H9 (cell line): ENCODE data around the gene MCL1. TPM values are rescaled to one million over a fixed set of nuclear protein-coding genes. Genes with fewer than 3 reads are reported as not detected.
"Not testable (repeated sequence)": the region's sequence is repeated elsewhere in the genome, so short reads cannot be mapped to it uniquely, and the experiment has no call there.

ENCODE experiments used
- DNase-seq: peaks from one replicate; pipeline ENCODE4 v3.0.0-alpha.2; 2017
- H2AFZ ChIP-seq: one replicate; pipeline ENCODE4 v1.6.1; 2013; ENCODE audit warnings: mild to moderate bottlenecking, low read length, control low read depth, moderate library complexity
- H2AK5ac ChIP-seq: 2 replicates; pipeline ENCODE4 v1.6.1; 2013; ENCODE audit warnings: low read length, control low read depth, mixed read lengths; ENCODE audit not compliant: insufficient read length
- H2BK120ac ChIP-seq: one replicate; pipeline ENCODE4 v1.6.1; 2013; ENCODE audit warnings: low read depth, mild to moderate bottlenecking, low read length, control low read depth, inconsistent platforms; ENCODE audit not compliant: poor library complexity, severe bottlenecking
- H2BK12ac ChIP-seq: 2 replicates; pipeline ENCODE4 v1.6.1; 2013; ENCODE audit warnings: low read length, control low read depth, mixed read lengths, low read depth; ENCODE audit not compliant: insufficient read length
- H2BK15ac ChIP-seq: 2 replicates; pipeline ENCODE4 v1.6.1; 2013; ENCODE audit warnings: low read depth, low read length, control low read depth
- H2BK20ac ChIP-seq: one replicate; pipeline ENCODE4 v1.6.1; 2013; ENCODE audit warnings: low read depth, mild to moderate bottlenecking, low read length, control low read depth, inconsistent platforms; ENCODE audit not compliant: poor library complexity, severe bottlenecking
- H2BK5ac ChIP-seq: 2 replicates; pipeline ENCODE4 v1.6.1; 2013; ENCODE audit warnings: low read length, control low read depth, mixed read lengths; ENCODE audit not compliant: insufficient read length
- H3K14ac ChIP-seq: 2 replicates; pipeline ENCODE4 v1.6.1; 2013; ENCODE audit warnings: low read length, control low read depth; ENCODE audit not compliant: insufficient read depth
- H3K18ac ChIP-seq: 2 replicates; pipeline ENCODE4 v1.6.1; 2013; ENCODE audit warnings: low read depth, mild to moderate bottlenecking, mixed read lengths, low read length, control low read depth; ENCODE audit not compliant: insufficient read length
- H3K23ac ChIP-seq: 2 replicates; pipeline ENCODE4 v1.6.1; 2013; ENCODE audit warnings: low read length, control low read depth, mixed read lengths, low read depth; ENCODE audit not compliant: insufficient read length
- H3K23me2 ChIP-seq: 2 replicates; pipeline ENCODE4 v1.6.1; 2013; ENCODE audit warnings: low read depth, mild to moderate bottlenecking, mixed read lengths, low read length, control low read depth; ENCODE audit not compliant: insufficient read length, poor library complexity, severe bottlenecking
- H3K27ac ChIP-seq: 2 replicates; pipeline ENCODE4 v1.5.1; 2013; ENCODE audit warnings: low read length, control low read depth, mixed read lengths, low read depth; ENCODE audit not compliant: insufficient read length
- H3K27me3 ChIP-seq: 2 replicates; pipeline ENCODE4 v1.6.1; 2013; ENCODE audit warnings: low read length, control low read depth, inconsistent platforms; ENCODE audit not compliant: insufficient read depth
- H3K4ac ChIP-seq: 2 replicates; pipeline ENCODE4 v1.6.1; 2013; ENCODE audit warnings: low read depth, mild to moderate bottlenecking, control low read depth, inconsistent platforms, low read length, moderate library complexity
- H3K4me1 ChIP-seq: 2 replicates; pipeline ENCODE4 v1.6.1; 2013; ENCODE audit warnings: low read length, control low read depth, inconsistent platforms; ENCODE audit not compliant: insufficient read depth
- H3K4me2 ChIP-seq: 2 replicates; pipeline ENCODE4 v1.6.1; 2013; ENCODE audit warnings: low read length, control low read depth, mixed read lengths; ENCODE audit not compliant: insufficient read length, insufficient read depth
- H3K56ac ChIP-seq: 2 replicates; pipeline ENCODE4 v1.6.1; 2013; ENCODE audit warnings: low read depth, mild to moderate bottlenecking, mixed read lengths, low read length, control low read depth; ENCODE audit not compliant: insufficient read length
- H3K79me1 ChIP-seq: 2 replicates; pipeline ENCODE4 v1.6.1; 2013; ENCODE audit warnings: low read depth, mild to moderate bottlenecking, moderate library complexity, low read length, control low read depth, inconsistent platforms; ENCODE audit not compliant: insufficient read depth, poor library complexity, severe bottlenecking
- H3K79me2 ChIP-seq: 2 replicates; pipeline ENCODE4 v1.6.1; 2013; ENCODE audit warnings: low read length, control low read depth, inconsistent platforms; ENCODE audit not compliant: insufficient read depth
- H3K9ac ChIP-seq: 2 replicates; pipeline ENCODE4 v1.6.1; 2013; ENCODE audit warnings: low read length, control low read depth, mixed read lengths; ENCODE audit not compliant: insufficient read length; ENCODE audit errors: extremely low read depth
- H3K9me3 ChIP-seq: one replicate; pipeline ENCODE4 v1.6.1; 2013; ENCODE audit warnings: low read depth, low read length, inconsistent platforms; ENCODE audit not compliant: control insufficient read depth
- H3T11ph ChIP-seq: one replicate; pipeline ENCODE4 v1.6.1; 2013; ENCODE audit warnings: mild to moderate bottlenecking, low read length, control low read depth, inconsistent platforms
- H4K20me1 ChIP-seq: one replicate; pipeline ENCODE4 v1.6.1; 2013; ENCODE audit not compliant: control insufficient read depth, insufficient read length, insufficient read depth
- H4K5ac ChIP-seq: 2 replicates; pipeline ENCODE4 v1.6.1; 2013; ENCODE audit warnings: low read depth, mild to moderate bottlenecking, mixed read lengths, low read length, control low read depth; ENCODE audit not compliant: insufficient read length
- H4K8ac ChIP-seq: replicated peaks from 2 replicates; pipeline ENCODE4 v1.6.1; 2013; ENCODE audit warnings: low read length, control low read depth, mixed read lengths, low read depth; ENCODE audit not compliant: insufficient read length
- H4K91ac ChIP-seq: 2 replicates; pipeline ENCODE4 v1.6.1; 2013; ENCODE audit warnings: low read depth, mild to moderate bottlenecking, moderate library complexity, mixed read lengths, low read length, control low read depth; ENCODE audit not compliant: insufficient read length
- H3K27ac Mint-ChIP-seq, 3 experiments: 2 replicates in 2 of 3; 3 replicates in 1 of 3; pipeline ENCODE4 v1.8.0; 2020 to 2021; ENCODE audit warnings: mixed read lengths in 3 of 3, mild to moderate bottlenecking in 1 of 3, moderate library complexity in 1 of 3
- H3K27me3 Mint-ChIP-seq: 2 replicates; pipeline ENCODE4 v1.8.0; 2021; ENCODE audit warnings: low read depth, mild to moderate bottlenecking, moderate library complexity, mixed read lengths
- H3K36me3 Mint-ChIP-seq, 3 experiments: 2 replicates in 2 of 3; 3 replicates in 1 of 3; pipeline ENCODE4 v1.8.0; 2020 to 2021; ENCODE audit warnings: low read depth in 3 of 3, mixed read lengths in 3 of 3; ENCODE audit not compliant: insufficient read depth in 1 of 3
- H3K4me1 Mint-ChIP-seq, 2 experiments: 2 replicates each; pipeline ENCODE4 v1.8.0; 2020; ENCODE audit warnings: mixed read lengths in 2 of 2
- H3K4me3 Mint-ChIP-seq, 2 experiments: 2 replicates in 1 of 2; 3 replicates in 1 of 2; pipeline ENCODE4 v1.8.0; 2020 to 2021; ENCODE audit warnings: mild to moderate bottlenecking in 2 of 2, mixed read lengths in 2 of 2, moderate library complexity in 1 of 2
- H3K9me3 Mint-ChIP-seq, 2 experiments: 2 replicates in 1 of 2; 3 replicates in 1 of 2; pipeline ENCODE4 v1.8.0; 2020; ENCODE audit warnings: mild to moderate bottlenecking in 2 of 2, mixed read lengths in 2 of 2, moderate library complexity in 1 of 2
- WGBS: extraction: QIAGEN DNeasy Blood & Tissue Kit; methylation state at CpG from one replicate; pipeline ENCODE4 v1.1.7; 2013; ENCODE audit warnings: missing lambda C conversion rate, low lambda C conversion rate, mixed read lengths; ENCODE audit not compliant: insufficient read length; ENCODE audit errors: extremely low coverage; 5-methylcytosine and 5-hydroxymethylcytosine counted together
- total RNA-seq: library from RNA; stranded (reverse); gene quantifications from 2 replicates; pipeline ENCODE4 v1.2.1, GENCODE V29; 2021

The MCL1 gene
- total RNA-seq, 1 experiment from 2014 or later: 247 TPM

DNA sequence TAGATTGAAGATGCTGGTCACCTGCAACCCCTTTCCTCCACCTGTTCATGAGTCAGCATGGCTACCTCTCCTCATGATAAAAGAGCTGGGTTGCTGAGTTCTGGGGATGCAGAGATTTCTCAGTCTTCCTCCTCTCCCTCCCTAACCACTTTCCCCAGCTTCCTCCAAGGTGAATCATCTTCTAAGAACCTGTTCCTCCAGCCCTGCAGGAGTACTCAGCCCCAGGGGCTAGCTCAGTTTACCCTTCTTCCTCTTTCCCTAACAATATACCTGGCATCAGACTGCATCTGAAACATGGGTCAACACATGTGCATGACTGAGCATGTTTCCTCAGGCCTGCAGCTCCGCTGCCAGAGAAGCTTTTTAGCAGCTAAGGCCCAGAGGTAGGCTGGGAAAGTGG is 44.7 kb upstream of the MCL1 start:
- WGBS: no CpG with 5 or more reads among the region's 1 CpG
- H2BK5ac ChIP-seq, H3K79me1 ChIP-seq, H3K27me3 Mint-ChIP-seq, DNase-seq, H2BK120ac ChIP-seq, H3K18ac ChIP-seq, H2AK5ac ChIP-seq, H3K9me3 ChIP-seq, H3K4me2 ChIP-seq, H3T11ph ChIP-seq, H3K23ac ChIP-seq, H2BK15ac ChIP-seq, H3K27ac ChIP-seq, H3K4ac ChIP-seq, H3K27me3 ChIP-seq, H3K56ac ChIP-seq, H3K9ac ChIP-seq, H2BK12ac ChIP-seq, H3K23me2 ChIP-seq, H3K4me1 ChIP-seq, H3K9me3 Mint-ChIP-seq, H3K4me3 Mint-ChIP-seq, H4K91ac ChIP-seq, H4K5ac ChIP-seq, H2AFZ ChIP-seq, H4K20me1 ChIP-seq, H2BK20ac ChIP-seq, H3K14ac ChIP-seq, H4K8ac ChIP-seq: not testable (repeated sequence)
- peak overlapping the region in 2 of 3 experiments; percentile 21 to 53; a peak in 4 of 7 replicates for H3K27ac Mint-ChIP-seq
- peaks cover 12 to 22% of the 10 kb centered on the region in 2 experiments for H3K4me1 Mint-ChIP-seq
- peaks cover 60 to 92% (median 79%) of the 10 kb centered on the region in 3 experiments for H3K36me3 Mint-ChIP-seq
- H3K79me2 ChIP-seq: peaks cover 10% of the 10 kb centered on the region; the same call in 1 of the 2 replicates
